Neural cell (in vitro differentiated cells): Measurements from ENCODE around the gene TMOD4. TPM values are rescaled to one million over a fixed set of nuclear protein-coding genes. Genes with fewer than 3 reads are reported as not detected.
"Not testable (repeated sequence)": the region's sequence is repeated elsewhere in the genome, so short reads cannot be mapped to it uniquely, and the experiment has no call there.

Experiments used
- H2AFZ ChIP-seq: fragments of 200-600, 300-800 bp; sonication (generic), shearing (Covaris generic); 2 replicates; pipeline ENCODE4 v1.6.0; 2014; ENCODE audit warnings: low read depth, mild to moderate bottlenecking, antibody characterized with exemption, low read length, moderate library complexity
- H3F3A ChIP-seq: fragments of 200-600 bp; shearing (Covaris generic); 2 replicates; pipeline ENCODE4 v1.6.1; 2016; ENCODE audit warnings: mild to moderate bottlenecking, moderate library complexity, mixed read lengths, antibody characterized with exemption, low read length; ENCODE audit not compliant: insufficient read depth, poor library complexity, severe bottlenecking
- H3K27ac ChIP-seq: fragments of 200-600, 300-800 bp; sonication (generic), shearing (Covaris generic); 2 replicates; pipeline ENCODE4 v1.5.1; 2014; ENCODE audit warnings: mild to moderate bottlenecking, low read length, moderate library complexity
- H3K27me3 ChIP-seq: fragments of 300-800, 200-600 bp; sonication (generic), shearing (Covaris generic); 2 replicates; pipeline ENCODE4 v1.6.0; 2014; ENCODE audit warnings: mild to moderate bottlenecking, low read depth, low read length, moderate library complexity; ENCODE audit not compliant: insufficient read depth
- H3K36me3 ChIP-seq: fragments of 300-800, 200-600 bp; sonication (generic), shearing (Covaris generic); 2 replicates; pipeline ENCODE4 v1.5.1; 2014; ENCODE audit warnings: mild to moderate bottlenecking, antibody characterized with exemption, low read length, moderate library complexity; ENCODE audit not compliant: insufficient read depth
- H3K4me2 ChIP-seq: fragments of 300-800, 200-600 bp; sonication (generic), shearing (Covaris generic); 2 replicates; pipeline ENCODE4 v1.6.0; 2014; ENCODE audit warnings: mild to moderate bottlenecking, low read length
- H3K4me3 ChIP-seq: fragments of 300-800, 200-600 bp; sonication (generic), shearing (Covaris generic); 2 replicates; pipeline ENCODE4 v1.5.1; 2014; ENCODE audit warnings: mild to moderate bottlenecking, low read length, moderate library complexity
- H3K79me2 ChIP-seq: fragments of 200-600 bp; shearing (Covaris generic); replicated peaks from 2 replicates; pipeline ENCODE4 v1.6.0; 2014; ENCODE audit warnings: mild to moderate bottlenecking, low read length, moderate library complexity; ENCODE audit not compliant: insufficient read depth
- H3K9ac ChIP-seq: fragments of 300-800, 200-600 bp; sonication (generic), shearing (Covaris generic); 2 replicates; pipeline ENCODE4 v1.6.1; 2016; ENCODE audit warnings: mild to moderate bottlenecking, low read length, mixed read lengths
- H3K9me2 ChIP-seq: fragments of 200-600 bp; shearing (Covaris generic); 2 replicates; pipeline ENCODE4 v1.6.1; 2016; ENCODE audit warnings: mild to moderate bottlenecking, low read length, mixed read lengths; ENCODE audit not compliant: insufficient read depth
- H3K9me3 ChIP-seq: fragments of 200-600, 300-800 bp; sonication (generic), shearing (Covaris generic); 2 replicates; pipeline ENCODE4 v1.6.1; 2016; ENCODE audit warnings: mild to moderate bottlenecking, mixed run types, low read length, moderate library complexity, mixed read lengths
- H4K20me1 ChIP-seq: fragments of 200-600 bp; shearing (Covaris generic); 2 replicates; pipeline ENCODE4 v1.6.1; 2016; ENCODE audit warnings: mild to moderate bottlenecking, mixed run types; ENCODE audit not compliant: insufficient read depth
- EP300 ChIP-seq: fragments of 450-650 bp; conservative IDR thresholded peaks from 2 replicates; pipeline ENCODE4 v1.6.1; 2014; ENCODE audit warnings: antibody characterized with exemption, mild to moderate bottlenecking, moderate library complexity; ENCODE audit not compliant: poor library complexity, severe bottlenecking
- EZH2 ChIP-seq: fragments of 200-600, 300-800 bp; shearing (Covaris generic), sonication (generic); IDR thresholded peaks from 2 replicates; pipeline ENCODE4 v1.6.1; 2014; ENCODE audit warnings: antibody characterized with exemption, low read length, borderline replicate concordance, mild to moderate bottlenecking; ENCODE audit not compliant: insufficient read depth, poor library complexity, severe bottlenecking
- MXI1 ChIP-seq: fragments of 450-650 bp; conservative IDR thresholded peaks from 2 replicates; pipeline ENCODE4 v1.6.1; 2014; ENCODE audit warnings: antibody characterized with exemption, mild to moderate bottlenecking; ENCODE audit not compliant: poor library complexity, severe bottlenecking
- POLR2AphosphoS5 ChIP-seq: IDR thresholded peaks from 2 replicates; pipeline ENCODE4 v1.6.1; 2012
- RAD21 ChIP-seq: fragments of 450-650 bp; conservative IDR thresholded peaks from 2 replicates; pipeline ENCODE4 v1.6.1; 2014; ENCODE audit warnings: antibody characterized with exemption, mild to moderate bottlenecking, moderate library complexity
- SMC3 ChIP-seq: fragments of 450-650 bp; conservative IDR thresholded peaks from 2 replicates; pipeline ENCODE4 v1.6.1; 2014; ENCODE audit warnings: antibody characterized with exemption, mild to moderate bottlenecking, moderate library complexity; ENCODE audit not compliant: poor library complexity
- TAF1 ChIP-seq: IDR thresholded peaks from 2 replicates; pipeline ENCODE4 v1.6.1; 2012; ENCODE audit warnings: low read depth
- polyA plus RNA-seq: library from polyadenylated mRNA; depleted of rRNA; stranded (reverse); fragments of >200 nt; gene quantifications from 2 replicates; pipeline ENCODE4 v1.2.3, GENCODE V29; 2014
- TF ChIP-seq, protein P1 (sequence below): IDR thresholded peaks from 2 replicates; pipeline ENCODE4 v1.6.1; 2012; ENCODE audit warnings: borderline replicate concordance
- TF ChIP-seq, protein P2 (sequence below): fragments of 450-650 bp; IDR thresholded peaks from 2 replicates; pipeline ENCODE4 v1.5.1; 2014; ENCODE audit warnings: antibody characterized with exemption, mild to moderate bottlenecking, moderate library complexity; ENCODE audit not compliant: poor library complexity, severe bottlenecking

Gene TMOD4
- polyA plus RNA-seq, 1 donor from 2014 or later = not detected

DNA sequence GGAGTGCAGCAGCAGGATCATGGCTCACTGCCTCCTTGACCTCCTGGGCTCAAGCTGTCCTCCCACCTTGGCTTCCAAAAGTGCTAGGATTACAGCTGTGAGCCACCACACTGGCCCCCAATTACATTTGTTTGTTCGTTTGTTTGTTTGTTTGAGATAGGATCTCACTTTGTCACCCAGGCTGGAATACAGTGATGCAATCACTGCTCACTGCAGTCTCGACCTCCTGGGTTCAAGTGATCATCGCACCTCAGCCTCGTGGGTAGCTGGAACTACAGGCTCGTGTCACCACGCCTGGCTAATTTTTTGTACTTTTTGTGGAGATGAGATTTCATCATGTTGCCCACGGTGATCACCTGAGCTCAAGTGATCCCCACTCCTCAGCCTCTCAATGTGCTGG lies 16.3 kb upstream of the TMOD4 start:
- no peak overlapping the region for H3K9ac ChIP-seq
- peaks cover 25% of the 10 kb centered on the region for H3K79me2 ChIP-seq
- H4K20me1 ChIP-seq = no peaks in the 10 kb centered on the region
- no peak overlapping the region for H3K4me2 ChIP-seq
- H3K9me2 ChIP-seq = no peaks in the 10 kb centered on the region
- H3K9me3 ChIP-seq = no peaks in the 10 kb centered on the region
- H3K27me3 ChIP-seq = peaks cover 5% of the 10 kb centered on the region
- no peak overlapping the region for H3K27ac ChIP-seq
- H3K4me3 ChIP-seq = no peak overlapping the region
- TF ChIP-seq, protein P1, sequence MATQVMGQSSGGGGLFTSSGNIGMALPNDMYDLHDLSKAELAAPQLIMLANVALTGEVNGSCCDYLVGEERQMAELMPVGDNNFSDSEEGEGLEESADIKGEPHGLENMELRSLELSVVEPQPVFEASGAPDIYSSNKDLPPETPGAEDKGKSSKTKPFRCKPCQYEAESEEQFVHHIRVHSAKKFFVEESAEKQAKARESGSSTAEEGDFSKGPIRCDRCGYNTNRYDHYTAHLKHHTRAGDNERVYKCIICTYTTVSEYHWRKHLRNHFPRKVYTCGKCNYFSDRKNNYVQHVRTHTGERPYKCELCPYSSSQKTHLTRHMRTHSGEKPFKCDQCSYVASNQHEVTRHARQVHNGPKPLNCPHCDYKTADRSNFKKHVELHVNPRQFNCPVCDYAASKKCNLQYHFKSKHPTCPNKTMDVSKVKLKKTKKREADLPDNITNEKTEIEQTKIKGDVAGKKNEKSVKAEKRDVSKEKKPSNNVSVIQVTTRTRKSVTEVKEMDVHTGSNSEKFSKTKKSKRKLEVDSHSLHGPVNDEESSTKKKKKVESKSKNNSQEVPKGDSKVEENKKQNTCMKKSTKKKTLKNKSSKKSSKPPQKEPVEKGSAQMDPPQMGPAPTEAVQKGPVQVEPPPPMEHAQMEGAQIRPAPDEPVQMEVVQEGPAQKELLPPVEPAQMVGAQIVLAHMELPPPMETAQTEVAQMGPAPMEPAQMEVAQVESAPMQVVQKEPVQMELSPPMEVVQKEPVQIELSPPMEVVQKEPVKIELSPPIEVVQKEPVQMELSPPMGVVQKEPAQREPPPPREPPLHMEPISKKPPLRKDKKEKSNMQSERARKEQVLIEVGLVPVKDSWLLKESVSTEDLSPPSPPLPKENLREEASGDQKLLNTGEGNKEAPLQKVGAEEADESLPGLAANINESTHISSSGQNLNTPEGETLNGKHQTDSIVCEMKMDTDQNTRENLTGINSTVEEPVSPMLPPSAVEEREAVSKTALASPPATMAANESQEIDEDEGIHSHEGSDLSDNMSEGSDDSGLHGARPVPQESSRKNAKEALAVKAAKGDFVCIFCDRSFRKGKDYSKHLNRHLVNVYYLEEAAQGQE = no peak
- TF ChIP-seq, protein P2, sequence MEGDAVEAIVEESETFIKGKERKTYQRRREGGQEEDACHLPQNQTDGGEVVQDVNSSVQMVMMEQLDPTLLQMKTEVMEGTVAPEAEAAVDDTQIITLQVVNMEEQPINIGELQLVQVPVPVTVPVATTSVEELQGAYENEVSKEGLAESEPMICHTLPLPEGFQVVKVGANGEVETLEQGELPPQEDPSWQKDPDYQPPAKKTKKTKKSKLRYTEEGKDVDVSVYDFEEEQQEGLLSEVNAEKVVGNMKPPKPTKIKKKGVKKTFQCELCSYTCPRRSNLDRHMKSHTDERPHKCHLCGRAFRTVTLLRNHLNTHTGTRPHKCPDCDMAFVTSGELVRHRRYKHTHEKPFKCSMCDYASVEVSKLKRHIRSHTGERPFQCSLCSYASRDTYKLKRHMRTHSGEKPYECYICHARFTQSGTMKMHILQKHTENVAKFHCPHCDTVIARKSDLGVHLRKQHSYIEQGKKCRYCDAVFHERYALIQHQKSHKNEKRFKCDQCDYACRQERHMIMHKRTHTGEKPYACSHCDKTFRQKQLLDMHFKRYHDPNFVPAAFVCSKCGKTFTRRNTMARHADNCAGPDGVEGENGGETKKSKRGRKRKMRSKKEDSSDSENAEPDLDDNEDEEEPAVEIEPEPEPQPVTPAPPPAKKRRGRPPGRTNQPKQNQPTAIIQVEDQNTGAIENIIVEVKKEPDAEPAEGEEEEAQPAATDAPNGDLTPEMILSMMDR = no peak
- no peak for TF ChIP-seq SMC3
- H3F3A ChIP-seq = no peaks in the 10 kb centered on the region
- H3K36me3 ChIP-seq = no peaks in the 10 kb centered on the region
- H2AFZ ChIP-seq = no peak overlapping the region

DNA sequence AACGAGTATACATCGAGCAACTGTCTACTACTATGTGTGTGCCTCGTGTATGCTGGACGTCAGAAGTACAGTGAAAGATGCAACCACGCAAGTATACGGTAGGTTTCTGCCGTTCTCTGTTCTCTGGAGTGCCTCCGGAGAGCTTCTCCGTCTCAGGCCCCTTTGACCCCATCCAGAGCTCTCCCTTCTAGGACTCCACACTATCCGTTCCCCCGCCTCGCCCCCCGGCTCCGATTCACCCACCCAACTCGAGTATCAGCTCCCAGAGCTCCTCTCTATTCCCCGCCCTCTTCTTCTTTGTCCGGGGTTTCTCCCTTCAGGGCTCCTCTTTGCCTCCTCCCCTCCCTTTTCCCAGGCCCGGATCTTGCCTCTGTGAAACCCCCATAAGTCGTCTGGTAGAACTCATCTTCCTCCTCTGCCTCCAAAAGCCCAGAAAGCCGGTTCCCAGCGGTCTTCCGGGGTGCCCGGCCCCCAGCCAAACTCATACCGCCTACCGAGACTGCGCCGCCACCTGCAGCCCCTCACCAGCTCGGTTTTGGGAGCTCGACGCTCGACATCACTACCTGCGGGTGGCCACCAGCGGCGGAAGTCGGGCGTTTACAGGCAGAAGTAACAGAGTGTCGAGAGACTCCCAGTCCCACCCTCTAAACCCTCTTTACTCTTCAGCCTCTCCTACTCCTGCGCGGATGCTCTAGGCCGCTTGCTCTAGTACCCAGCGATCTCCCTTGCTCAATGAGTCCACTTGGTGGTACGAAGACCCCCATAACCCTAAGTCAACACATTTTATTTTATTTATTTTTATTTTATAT lies 14.1 kb upstream of the TMOD4 start, which contains the start of gene VPS72:
TSS of gene VPS72 (minus strand) at position 561 of the 809 bp plus-strand sequence. CDS start at position 485, 76 bp downstream.
- H2AFZ ChIP-seq = peak within 1 kb of the TSS; percentile 48

DNA sequence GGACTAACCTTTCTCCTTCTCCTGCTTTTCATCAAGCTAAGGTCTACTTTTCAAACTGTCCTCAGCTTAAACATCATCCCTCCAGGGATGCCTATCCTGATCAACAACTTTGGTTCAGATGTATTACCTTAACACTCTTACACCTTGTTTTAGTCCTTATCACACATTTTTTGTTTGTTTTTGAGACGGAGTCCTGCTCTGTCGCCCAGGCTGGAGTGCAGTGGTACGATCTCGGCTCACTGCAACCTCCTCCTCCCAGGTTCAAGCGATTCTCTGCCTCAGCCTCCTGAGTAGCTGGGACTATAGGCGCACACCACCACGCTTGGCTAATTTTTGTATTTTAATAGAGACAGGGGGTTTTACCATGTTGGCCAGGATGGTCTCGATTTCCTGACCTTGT lies 12.9 kb upstream of the TMOD4 start:
- H3K27ac ChIP-seq, H2AFZ ChIP-seq, H3K9me3 ChIP-seq, H3K9me2 ChIP-seq, H3K27me3 ChIP-seq, H3K36me3 ChIP-seq, H4K20me1 ChIP-seq, H3F3A ChIP-seq: not testable (repeated sequence)
- H3K4me3 ChIP-seq = peak overlapping the region; percentile 70
- peak overlapping the region; percentile 83 for H3K4me2 ChIP-seq
- H3K9ac ChIP-seq = peak overlapping the region; percentile 87
- H3K79me2 ChIP-seq = peaks cover 28% of the 10 kb centered on the region

More for the DNA sequence above, 14.1 kb upstream of the TMOD4 start, which contains the start of gene VPS72:
- H3K9me3 ChIP-seq = no peaks in the 10 kb centered on the region
- peak within 1 kb of the TSS; percentile 83 for H3K4me2 ChIP-seq
- H3F3A ChIP-seq = no peaks in the 10 kb centered on the region
- H3K9me2 ChIP-seq = no peaks in the 10 kb centered on the region
- H3K4me3 ChIP-seq = peak within 1 kb of the TSS; percentile 70
- H3K36me3 ChIP-seq = no peaks in the 10 kb centered on the region
- H3K9ac ChIP-seq = peak within 1 kb of the TSS; percentile 87
- no peaks in the 10 kb centered on the region for H4K20me1 ChIP-seq
- peaks cover 5% of the 10 kb centered on the region for H3K27me3 ChIP-seq
- TF ChIP-seq, protein P2 = peak; percentile 38
- peak; percentile 26 for TF ChIP-seq RAD21
- TF ChIP-seq EZH2 = no peak
- peak; percentile 77 for TF ChIP-seq TAF1
- peak; percentile 84 for TF ChIP-seq MXI1
- TF ChIP-seq, protein P1 = peak; percentile 57
- TF ChIP-seq EP300 = no peak
- TF ChIP-seq POLR2AphosphoS5 = peak; percentile 99
- TF ChIP-seq SMC3 = peak; percentile 46
- H3K79me2 ChIP-seq = peaks cover 28% of the 10 kb centered on the region
- peak within 1 kb of the TSS; percentile 93 for H3K27ac ChIP-seq
